K562 (cell line): ENCODE results near the gene SPRN.

ENCODE experiments used
- PRDM10 ChIP-seq: fragments of 450-650 bp; IDR thresholded peaks from 2 replicates; pipeline ENCODE4 v1.6.1; 2018; ENCODE audit not compliant: partially characterized antibody
- SMAD4 ChIP-seq: fragments of 250-450 bp; sonication (Bioruptor Pico); conservative IDR thresholded peaks from 2 replicates; pipeline ENCODE4 v1.8.0; 2021; ENCODE audit warnings: inconsistent platforms, mild to moderate bottlenecking, moderate library complexity

- TF ChIP-seq SMAD4 (peak; percentile 79), PRDM10 (no peak)
Observed at GRCh38 chr10:133394064-133394663, 30.3 kb downstream of the SPRN start, which contains the start of gene MTG1.
